ENCODE results near the gene C9orf43. TPM values are rescaled to one million over a fixed set of nuclear protein-coding genes. Genes with fewer than 3 reads are reported as not detected.

The C9orf43 gene
- total and polyA plus RNA-seq, 2 experiments from 2014 or later, result 1.4 to 2.3 TPM

- Histone ChIP-seq H3K9me3 (ENCODE audit: low read depth) (no peaks in the 10 kb centered on the region), H3K4me3 (no peak overlapping the region), H3K36me3 (no peaks in the 10 kb centered on the region), H3K4me1 (ENCODE audit: low read depth) (no peaks in the 10 kb centered on the region), H3K27ac (no peak overlapping the region), H3K27me3 (no peaks in the 10 kb centered on the region)
- TF ChIP-seq, protein P1, sequence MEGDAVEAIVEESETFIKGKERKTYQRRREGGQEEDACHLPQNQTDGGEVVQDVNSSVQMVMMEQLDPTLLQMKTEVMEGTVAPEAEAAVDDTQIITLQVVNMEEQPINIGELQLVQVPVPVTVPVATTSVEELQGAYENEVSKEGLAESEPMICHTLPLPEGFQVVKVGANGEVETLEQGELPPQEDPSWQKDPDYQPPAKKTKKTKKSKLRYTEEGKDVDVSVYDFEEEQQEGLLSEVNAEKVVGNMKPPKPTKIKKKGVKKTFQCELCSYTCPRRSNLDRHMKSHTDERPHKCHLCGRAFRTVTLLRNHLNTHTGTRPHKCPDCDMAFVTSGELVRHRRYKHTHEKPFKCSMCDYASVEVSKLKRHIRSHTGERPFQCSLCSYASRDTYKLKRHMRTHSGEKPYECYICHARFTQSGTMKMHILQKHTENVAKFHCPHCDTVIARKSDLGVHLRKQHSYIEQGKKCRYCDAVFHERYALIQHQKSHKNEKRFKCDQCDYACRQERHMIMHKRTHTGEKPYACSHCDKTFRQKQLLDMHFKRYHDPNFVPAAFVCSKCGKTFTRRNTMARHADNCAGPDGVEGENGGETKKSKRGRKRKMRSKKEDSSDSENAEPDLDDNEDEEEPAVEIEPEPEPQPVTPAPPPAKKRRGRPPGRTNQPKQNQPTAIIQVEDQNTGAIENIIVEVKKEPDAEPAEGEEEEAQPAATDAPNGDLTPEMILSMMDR (IDR thresholded peaks at IDR 0.05; ENCODE audit: low read depth, low read length), result no peak
- DNase-seq (ENCODE audit: low read depth in 1 of 2, low spot score in 1 of 2), result no peak
Measured at GRCh38 chr9:113475031-113475430, 64.5 kb downstream of the C9orf43 start.

- no peak overlapping the region for H3K4me3 ChIP-seq
- no peaks in the 10 kb centered on the region for H3K36me3 ChIP-seq
- no peaks in the 10 kb centered on the region for H3K27me3 ChIP-seq
- no peak overlapping the region for H3K27ac ChIP-seq
- no peak for DNase-seq (ENCODE audit: low read depth in 1 of 2, low spot score in 1 of 2)
- TF ChIP-seq, protein P1 (IDR thresholded peaks at IDR 0.05; ENCODE audit: low read depth, low read length), result no peak
- H3K9me3 ChIP-seq (ENCODE audit: low read depth), result no peaks in the 10 kb centered on the region
- H3K4me1 ChIP-seq (ENCODE audit: low read depth), result no peaks in the 10 kb centered on the region
Measured at GRCh38 chr9:113475992-113476391, 65.4 kb downstream of the C9orf43 start.

GRCh38 chr9:113476511-113476916 lies 66.0 kb downstream of the C9orf43 start:
- DNase-seq (ENCODE audit: low read depth in 1 of 2, low spot score in 1 of 2), result no peak
- no peaks in the 10 kb centered on the region for H3K9me3 ChIP-seq (ENCODE audit: low read depth)
- H3K27ac ChIP-seq, result no peak overlapping the region
- no peaks in the 10 kb centered on the region for H3K4me1 ChIP-seq (ENCODE audit: low read depth)
- no peaks in the 10 kb centered on the region for H3K36me3 ChIP-seq
- TF ChIP-seq, protein P1 (IDR thresholded peaks at IDR 0.05; ENCODE audit: low read depth, low read length), result no peak
- no peaks in the 10 kb centered on the region for H3K27me3 ChIP-seq
- no peak overlapping the region for H3K4me3 ChIP-seq

DNA sequence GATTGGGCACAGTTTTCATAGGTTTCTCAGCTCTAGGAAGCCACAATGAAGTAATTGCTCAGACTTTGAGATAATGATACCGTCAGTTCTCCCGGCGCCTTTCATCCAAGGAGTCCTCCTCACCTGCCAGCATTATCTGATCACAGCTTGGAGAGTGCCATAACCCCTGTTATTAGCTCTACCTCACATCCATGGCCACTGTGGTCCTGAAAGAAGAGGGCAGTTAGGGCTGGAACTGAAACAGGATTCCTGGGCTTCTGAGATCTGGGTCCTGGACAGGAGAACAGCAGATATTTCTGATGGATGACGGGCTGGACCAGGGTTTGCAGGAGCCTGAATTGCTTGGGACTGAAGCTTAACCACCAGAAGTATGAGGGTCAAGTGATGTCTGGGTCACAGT lies 66.5 kb downstream of the C9orf43 start:
- no peaks in the 10 kb centered on the region for H3K4me1 ChIP-seq (ENCODE audit: low read depth)
- H3K4me3 ChIP-seq, result no peak overlapping the region
- no peak for DNase-seq (ENCODE audit: low read depth in 1 of 2, low spot score in 1 of 2)
- H3K27me3 ChIP-seq, result no peaks in the 10 kb centered on the region
- no peaks in the 10 kb centered on the region for H3K36me3 ChIP-seq
- no peaks in the 10 kb centered on the region for H3K9me3 ChIP-seq (ENCODE audit: low read depth)
- TF ChIP-seq, protein P1 (IDR thresholded peaks at IDR 0.05; ENCODE audit: low read depth, low read length), result no peak
- no peak overlapping the region for H3K27ac ChIP-seq

DNA sequence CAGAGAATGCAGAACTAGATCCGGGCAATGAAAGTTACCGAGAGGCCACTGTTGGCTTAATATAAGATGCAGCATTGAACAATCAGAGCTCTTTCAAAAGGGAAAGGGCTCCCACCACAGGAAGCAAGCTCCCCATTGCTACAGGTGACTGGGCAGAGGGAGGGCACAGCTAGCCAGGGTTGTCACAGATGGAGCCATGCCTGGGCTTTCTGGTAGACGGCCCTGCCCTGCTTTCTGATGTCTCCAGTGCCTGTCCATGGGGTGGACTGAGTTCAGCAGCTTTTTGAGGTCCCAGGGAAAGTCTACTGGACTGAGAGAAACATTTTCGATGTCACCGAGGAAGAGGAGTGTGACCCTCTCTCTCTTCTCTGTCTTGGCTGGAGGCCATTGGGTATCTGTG lies 67.1 kb downstream of the C9orf43 start:
- Histone ChIP-seq H3K27ac (no peak overlapping the region), H3K4me1 (ENCODE audit: low read depth) (no peaks in the 10 kb centered on the region), H3K4me3 (no peak overlapping the region), H3K36me3 (no peaks in the 10 kb centered on the region), H3K9me3 (ENCODE audit: low read depth) (no peaks in the 10 kb centered on the region), H3K27me3 (no peaks in the 10 kb centered on the region)
- no peak for DNase-seq (ENCODE audit: low read depth in 1 of 2, low spot score in 1 of 2)
- TF ChIP-seq, protein P1 (IDR thresholded peaks at IDR 0.05; ENCODE audit: low read depth, low read length), result no peak

GRCh38 chr9:113479174-113479621 lies 68.7 kb downstream of the C9orf43 start:
- Histone ChIP-seq H3K27ac (no peak overlapping the region), H3K9me3 (ENCODE audit: low read depth) (no peaks in the 10 kb centered on the region), H3K27me3 (no peaks in the 10 kb centered on the region), H3K4me1 (ENCODE audit: low read depth) (peaks cover 4% of the 10 kb centered on the region), H3K4me3 (no peak overlapping the region), H3K36me3 (no peaks in the 10 kb centered on the region)
- TF ChIP-seq, protein P1 (IDR thresholded peaks at IDR 0.05; ENCODE audit: low read depth, low read length), result no peak
- DNase-seq (ENCODE audit: low read depth in 1 of 2, low spot score in 1 of 2), result no peak
